Ectodermal cell (in vitro differentiated cells): Measurements from ENCODE around the gene PIAS1.
A peak's percentile ranks its signal among the peaks of the same experiment; 100 is the strongest.
"Not testable (repeated sequence)": the region's sequence is repeated elsewhere in the genome, so short reads cannot be mapped to it uniquely, and the experiment has no call there.

Source experiments
- H3K27ac ChIP-seq: 2 replicates; pipeline ENCODE4 v1.7.0; 2013; ENCODE audit warnings: mild to moderate bottlenecking, low read depth, low read length; ENCODE audit not compliant: insufficient read depth, poor library complexity, severe bottlenecking
- H3K27me3 ChIP-seq: 2 replicates; pipeline ENCODE4 v1.7.0; 2013; ENCODE audit warnings: mild to moderate bottlenecking, low read length; ENCODE audit not compliant: insufficient read depth, control insufficient read depth, poor library complexity, severe bottlenecking
- H3K36me3 ChIP-seq: one replicate; pipeline ENCODE4 v1.7.0; 2013; ENCODE audit warnings: low read length; ENCODE audit not compliant: control insufficient read depth, insufficient read depth
- H3K4me1 ChIP-seq: one replicate; pipeline ENCODE4 v1.7.0; 2013; ENCODE audit warnings: low read length; ENCODE audit not compliant: control insufficient read depth, insufficient read depth
- H3K4me3 ChIP-seq: 2 replicates; pipeline ENCODE4 v1.7.0; 2013; ENCODE audit warnings: low read depth, low read length, control low read depth; ENCODE audit not compliant: insufficient read depth
- H3K9me3 ChIP-seq: 2 replicates; pipeline ENCODE4 v1.7.0; 2013; ENCODE audit warnings: mild to moderate bottlenecking, low read length, moderate library complexity; ENCODE audit not compliant: control insufficient read depth
- WGBS, 2 experiments: methylation state at CpG; one replicate each; pipeline ENCODE4 v1.1.7; 2013; ENCODE audit warnings: missing lambda C conversion rate in 2 of 2; 5-methylcytosine and 5-hydroxymethylcytosine counted together

The PIAS1 gene

DNA sequence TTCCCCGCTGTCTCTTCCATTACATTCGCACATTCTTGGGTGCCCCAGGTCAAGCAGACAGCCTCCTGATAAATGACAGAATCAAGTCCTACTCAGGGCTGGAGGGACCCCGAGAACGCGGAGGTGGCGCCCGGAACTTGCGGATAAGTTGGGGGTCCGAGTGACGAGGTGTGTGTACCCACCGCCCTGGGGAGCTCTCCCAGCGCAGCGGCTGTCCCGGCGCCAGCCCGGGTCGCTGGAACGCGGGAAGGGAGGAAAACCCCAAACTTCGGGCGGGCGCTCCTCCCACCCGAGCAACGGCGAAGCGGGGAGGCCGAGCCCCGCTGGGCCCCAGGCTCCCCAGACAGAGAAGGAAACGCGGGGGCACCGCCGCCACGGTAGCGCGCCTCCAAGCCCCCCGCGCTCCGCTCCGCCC, 174.9 kb downstream of the PIAS1 start:
- no peaks in the 10 kb centered on the region for H3K9me3 ChIP-seq
- H3K4me3 ChIP-seq = peak overlapping the region; percentile 77
- peak overlapping the region; percentile 95 for H3K27ac ChIP-seq
- H3K4me1 ChIP-seq = peaks cover 16% of the 10 kb centered on the region
- 0% methylated on average over 39 of the region's 39 CpGs for WGBS, 2 experiments
- H3K27me3 ChIP-seq = no peaks in the 10 kb centered on the region
- H3K36me3 ChIP-seq = no peaks in the 10 kb centered on the region

DNA sequence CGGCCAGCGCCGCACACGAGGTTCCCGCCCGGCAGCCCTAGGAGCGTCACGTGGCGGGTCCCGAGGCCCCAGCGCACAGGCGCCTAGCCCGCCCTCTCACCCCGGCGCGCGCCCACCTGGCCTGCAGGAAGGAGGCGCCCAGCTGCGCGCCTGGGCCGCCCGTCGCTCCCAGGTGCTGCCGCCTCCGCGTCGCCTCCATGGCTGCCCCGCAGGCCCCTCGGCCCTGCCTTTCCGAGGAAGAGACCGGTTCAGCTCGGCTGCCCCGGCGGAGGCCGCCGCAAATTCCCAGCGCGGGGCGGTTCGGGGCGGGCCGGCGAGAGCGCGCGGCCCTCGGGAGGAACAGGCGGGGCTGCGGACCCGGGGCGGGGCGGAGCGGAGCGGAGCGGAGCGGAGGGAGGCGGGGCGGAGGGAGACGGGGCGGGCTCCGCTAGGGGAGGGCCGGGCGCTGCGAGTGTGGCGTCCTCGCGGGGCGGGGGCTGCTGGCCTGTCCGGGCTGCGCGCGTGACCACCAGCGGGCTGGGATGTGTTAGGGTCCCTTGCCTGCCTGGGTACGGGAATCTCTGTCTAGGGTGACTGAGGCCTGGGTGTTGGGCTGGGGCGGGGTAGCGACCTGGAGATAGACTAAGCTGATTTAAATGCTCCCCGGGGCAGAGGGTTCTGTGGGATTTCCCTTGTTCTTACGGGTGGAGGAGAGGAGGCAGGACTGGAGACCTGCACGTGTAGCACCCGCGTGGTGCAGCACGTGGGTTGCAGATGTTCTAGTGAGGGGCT, 175.5 kb downstream of the PIAS1 start, which contains the start of gene CLN6:
CLN6 (minus strand) TSS at position 343 of the 771 bp plus-strand sequence; CDS start at position 199, 144 bp downstream.
- H3K27ac ChIP-seq = peak within 1 kb of the TSS; percentile 95
- 1% methylated on average over 82 of the region's 82 CpGs for WGBS, 2 experiments

DNA sequence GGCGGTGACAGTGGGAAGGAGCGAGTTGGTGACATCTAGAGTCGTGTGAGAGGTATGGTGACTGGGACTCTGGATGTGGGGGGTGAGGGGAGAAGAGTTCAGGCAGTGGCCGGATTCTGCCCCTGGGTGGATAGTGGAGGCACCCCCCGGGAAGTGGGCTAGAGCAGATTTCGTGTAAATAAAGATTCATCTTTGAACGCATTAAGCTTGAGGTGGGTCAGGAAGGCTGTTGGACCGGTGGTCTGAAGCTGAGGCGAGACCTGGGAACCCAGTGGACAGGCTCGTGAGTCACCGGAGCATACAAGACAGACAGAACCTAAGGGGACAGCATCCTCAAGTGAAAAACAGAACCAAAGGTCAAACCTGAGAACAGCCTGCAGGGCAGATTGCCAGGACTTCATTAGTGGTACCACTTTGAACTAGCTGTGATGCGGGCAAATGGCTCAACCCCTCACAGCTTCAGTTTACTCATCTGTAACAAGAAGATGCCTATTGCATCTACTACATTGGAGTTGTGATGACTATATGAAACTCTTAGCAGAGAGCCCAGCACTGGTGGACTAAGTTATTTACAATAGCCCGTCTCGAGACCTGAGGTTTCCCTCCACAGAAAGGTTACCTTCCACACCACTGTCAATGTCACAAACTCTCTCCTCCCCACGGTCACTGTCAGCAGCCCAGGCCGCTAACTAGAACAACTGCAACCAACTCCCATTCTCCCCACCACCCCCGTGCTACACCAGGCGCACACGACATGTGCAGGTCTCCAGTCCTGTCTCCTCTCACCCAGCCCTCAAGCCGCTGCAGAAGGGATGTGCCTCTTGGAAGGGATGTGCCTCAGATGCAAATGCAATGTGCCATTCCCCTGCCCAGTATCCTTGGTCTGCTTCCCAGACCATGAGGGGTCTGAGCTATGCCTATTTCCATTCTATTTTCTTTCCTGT, 176.3 kb downstream of the PIAS1 start:
- Histone ChIP-seq H3K36me3 (no peaks in the 10 kb centered on the region), H3K27me3 (no peaks in the 10 kb centered on the region), H3K27ac (peak overlapping the region; percentile 5), H3K9me3 (no peaks in the 10 kb centered on the region), H3K4me1 (peaks cover 19% of the 10 kb centered on the region), H3K4me3 (peak overlapping the region; percentile 77)
- 73 to 74% methylated on average over 20 of the region's 20 CpGs for WGBS, 2 experiments

More for the DNA sequence above, 175.5 kb downstream of the PIAS1 start, which contains the start of gene CLN6:
- Histone ChIP-seq H3K4me1 (peaks cover 19% of the 10 kb centered on the region), H3K36me3 (no peaks in the 10 kb centered on the region), H3K27me3 (no peaks in the 10 kb centered on the region), H3K9me3 (no peaks in the 10 kb centered on the region), H3K4me3 (peak within 1 kb of the TSS; percentile 77)

DNA sequence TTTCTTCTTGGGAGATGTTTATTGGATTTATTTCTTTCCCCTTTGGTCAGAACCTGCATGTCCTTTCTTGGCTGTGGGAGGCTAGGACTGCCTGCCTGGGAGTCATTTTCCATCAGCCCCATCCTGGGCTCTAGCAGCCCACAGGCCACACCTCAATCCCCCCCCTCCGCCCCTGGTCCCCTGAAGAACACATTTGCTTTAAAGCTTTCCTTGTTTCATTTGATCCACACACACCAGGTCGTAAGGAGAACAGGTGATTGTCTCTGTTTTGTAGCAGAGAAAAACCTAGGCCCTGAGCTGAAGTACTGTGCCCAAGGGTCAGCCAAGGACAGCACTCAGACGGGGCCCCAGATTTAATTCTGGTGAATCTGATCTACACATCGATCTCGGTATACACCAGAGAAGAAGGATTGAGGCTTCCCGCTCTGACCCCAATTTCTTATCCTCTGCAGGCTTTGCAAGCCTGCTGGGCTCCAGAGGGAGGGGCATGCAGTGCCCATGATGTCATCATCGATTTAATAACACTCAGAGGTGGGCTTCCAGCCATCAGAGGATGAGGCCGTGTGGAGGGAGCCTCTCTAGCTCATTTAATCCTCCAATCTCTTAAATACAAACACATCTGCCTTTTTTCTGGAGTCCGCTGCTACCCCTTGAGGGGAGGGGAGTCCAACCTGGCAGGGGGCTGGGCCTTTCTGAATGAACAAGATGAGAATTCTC, 177.1 kb downstream of the PIAS1 start:
- Histone ChIP-seq H3K36me3 (no peaks in the 10 kb centered on the region), H3K4me3 (no peak overlapping the region), H3K27me3 (no peaks in the 10 kb centered on the region), H3K9me3 (no peaks in the 10 kb centered on the region), H3K27ac (peak overlapping the region; percentile 20), H3K4me1 (peaks cover 19% of the 10 kb centered on the region)
- 69 to 82% methylated on average over 8 to 9 of the region's 9 CpGs for WGBS, 2 experiments

DNA sequence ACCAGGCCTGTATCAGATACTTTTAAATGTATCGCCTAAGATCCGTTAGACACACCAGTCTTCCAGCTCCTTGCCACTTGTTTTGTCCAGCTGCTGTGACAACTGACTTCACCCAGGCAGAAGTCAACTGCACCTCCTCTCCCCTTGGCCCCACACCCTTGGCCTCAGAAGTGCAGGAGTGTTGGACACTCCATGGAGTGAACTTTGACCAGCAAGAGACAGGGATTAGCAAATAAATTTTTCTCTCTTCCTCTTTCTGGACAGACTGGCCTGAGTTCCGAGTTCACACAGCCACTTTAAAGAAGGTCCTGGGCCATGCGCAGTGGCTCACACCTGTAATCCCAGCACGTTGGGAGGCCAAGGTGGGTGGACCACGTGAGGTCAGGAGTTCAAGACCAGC, 178.3 kb downstream of the PIAS1 start:
- Histone ChIP-seq H3K4me1 (peaks cover 18% of the 10 kb centered on the region), H3K27ac (no peak overlapping the region), H3K9me3 (no peaks in the 10 kb centered on the region), H3K4me3 (no peak overlapping the region), H3K27me3 (no peaks in the 10 kb centered on the region), H3K36me3 (no peaks in the 10 kb centered on the region)
- 90 to 91% methylated on average over 6 of the region's 6 CpGs for WGBS, 2 experiments

DNA sequence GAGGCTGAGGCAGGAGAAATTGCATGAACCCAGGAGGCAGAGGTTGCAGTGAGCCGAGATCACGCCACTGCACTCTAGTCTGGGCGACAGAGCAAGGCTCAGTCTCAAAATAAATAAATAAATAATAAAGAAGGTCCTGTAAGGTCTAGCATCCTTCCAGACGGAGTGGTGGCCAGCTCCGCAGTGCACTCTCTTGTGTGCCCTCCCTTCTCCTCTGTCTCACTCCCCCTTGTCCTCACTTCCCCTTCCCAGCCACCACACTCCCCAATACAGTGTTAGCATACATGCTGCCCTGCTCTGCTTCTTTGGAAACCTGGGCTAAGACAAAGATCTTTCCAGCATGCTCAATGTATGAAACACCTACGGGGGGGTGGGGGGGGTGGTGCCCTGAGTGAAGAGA, 178.8 kb downstream of the PIAS1 start:
- Histone ChIP-seq H3K4me1 (peaks cover 13% of the 10 kb centered on the region), H3K27me3 (no peaks in the 10 kb centered on the region), H3K4me3 (no peak overlapping the region), H3K27ac (no peak overlapping the region), H3K36me3 (no peaks in the 10 kb centered on the region), H3K9me3 (no peaks in the 10 kb centered on the region)
- 90 to 93% methylated on average over 5 to 6 of the region's 6 CpGs for WGBS, 2 experiments

DNA sequence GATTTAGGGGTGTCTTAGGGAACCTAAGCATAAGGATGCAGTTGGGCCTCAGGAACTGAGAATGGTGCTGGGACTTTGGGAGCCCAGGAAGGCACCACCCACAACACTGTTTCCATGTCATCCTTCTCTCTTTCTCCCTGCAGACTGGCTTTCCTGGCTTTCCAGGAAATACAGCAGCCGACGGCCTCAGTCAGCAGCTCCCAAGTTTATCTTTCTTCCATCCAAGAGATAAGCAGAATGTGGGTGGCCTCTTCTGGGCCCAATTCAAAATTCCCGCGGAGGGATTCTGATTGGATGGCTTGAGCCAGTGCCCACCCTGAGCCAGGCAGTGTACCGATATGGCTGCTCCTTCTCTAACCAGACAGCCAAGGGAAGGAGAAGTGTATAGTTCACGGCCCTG, 179.9 kb downstream of the PIAS1 start:
- 87 to 90% methylated on average over 6 of the region's 6 CpGs for WGBS, 2 experiments

DNA sequence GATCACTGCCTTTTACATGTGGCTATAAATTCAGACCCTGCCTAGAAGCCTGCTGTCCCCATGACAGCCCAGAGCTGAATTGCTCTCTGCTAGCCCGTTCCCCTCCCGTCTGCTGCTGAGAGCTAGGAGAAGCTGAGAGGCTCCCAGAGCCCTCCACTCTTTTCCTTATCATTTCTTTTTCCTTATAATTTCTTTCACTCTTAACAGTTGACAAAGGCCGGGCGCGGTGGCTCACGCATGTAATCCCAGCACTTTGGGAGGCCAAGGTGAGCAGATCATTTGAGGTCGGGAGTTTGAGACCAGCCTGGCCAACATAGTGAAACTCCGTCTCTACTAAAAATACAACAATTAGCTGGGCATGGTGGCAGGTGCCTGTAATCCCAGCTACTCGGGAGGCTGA, 180.4 kb downstream of the PIAS1 start:
- peaks cover 13% of the 10 kb centered on the region for H3K4me1 ChIP-seq
- H3K27me3 ChIP-seq, H3K27ac ChIP-seq, H3K36me3 ChIP-seq, H3K4me3 ChIP-seq, H3K9me3 ChIP-seq: not testable (repeated sequence)
- 87 to 92% methylated on average over 9 of the region's 9 CpGs for WGBS, 2 experiments

More for the DNA sequence above, 179.9 kb downstream of the PIAS1 start:
- Histone ChIP-seq H3K27ac (no peak overlapping the region), H3K36me3 (no peaks in the 10 kb centered on the region), H3K4me1 (peaks cover 13% of the 10 kb centered on the region), H3K27me3 (no peaks in the 10 kb centered on the region), H3K4me3 (no peak overlapping the region), H3K9me3 (no peaks in the 10 kb centered on the region)

DNA sequence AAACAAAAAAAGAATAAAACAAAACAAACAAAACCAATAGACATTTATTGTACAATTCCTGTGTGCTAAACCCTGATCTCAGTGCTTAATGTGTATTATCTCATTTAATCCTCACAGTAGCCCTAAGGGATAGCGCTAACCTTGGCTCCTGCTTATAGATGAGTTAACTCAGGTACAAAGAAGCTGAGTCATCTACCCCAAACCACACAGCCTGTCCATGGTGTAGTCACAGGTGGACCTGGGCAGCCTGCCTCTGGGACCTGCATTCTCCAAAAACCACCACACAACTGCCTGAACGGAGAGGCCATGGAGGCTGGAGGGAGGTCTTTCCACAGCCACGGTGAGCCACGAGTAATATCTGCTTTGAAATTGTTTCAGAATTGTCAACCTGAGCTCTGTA, 180.9 kb downstream of the PIAS1 start:
- Histone ChIP-seq H3K9me3 (no peaks in the 10 kb centered on the region), H3K27me3 (no peaks in the 10 kb centered on the region), H3K36me3 (no peaks in the 10 kb centered on the region), H3K4me3 (no peak overlapping the region), H3K27ac (no peak overlapping the region), H3K4me1 (peaks cover 13% of the 10 kb centered on the region)
- 91% methylated on average over 4 of the region's 4 CpGs for WGBS, 2 experiments
